Measurements from ENCODE around the gene YWHAG. TPM values are rescaled to one million over a fixed set of nuclear protein-coding genes. Genes with fewer than 3 reads are reported as not detected.

YWHAG gene
- total RNA-seq, 1 donor from 2014 or later = 190 TPM

- Histone ChIP-seq H3K4me1 (peaks cover 30% of the 10 kb centered on the region), H3K36me3 (peaks cover 27% of the 10 kb centered on the region), H3K9ac (peak overlapping the region; percentile 85), H3F3A (ENCODE audit: low read depth) (peaks cover 15% of the 10 kb centered on the region), H3K27me3 (no peaks in the 10 kb centered on the region), H4K20me1 (ENCODE audit: low read depth) (peaks cover 64% of the 10 kb centered on the region), H3K4me3 (peak overlapping the region; percentile 97), H3K9me3 (ENCODE audit: low read depth) (no peaks in the 10 kb centered on the region), H3K79me2 (ENCODE audit: low read depth) (peaks cover 69% of the 10 kb centered on the region), H2AFZ (replicated peaks) (no peak overlapping the region), H3K27ac (no peak overlapping the region), H3K4me2 (peak overlapping the region; percentile 99)
- peaks cover 22% of the 10 kb centered on the region for H3K4me1 Mint-ChIP-seq
- DNase-seq (ENCODE audit: low spot score) = peak; percentile 30
- no peak overlapping the region for H3K27ac Mint-ChIP-seq
- no peak for TF ChIP-seq EZH2 (IDR thresholded peaks at IDR 0.05)
- TF ChIP-seq CTCF (IDR thresholded peaks at IDR 0.05) = no peak
- TF ChIP-seq EZH2phosphoT487 (IDR thresholded peaks at IDR 0.05) = no peak
- H3K27me3 Mint-ChIP-seq (ENCODE audit: insufficient read depth, low read depth) = peaks cover under 1% of the 10 kb centered on the region
- peak overlapping the region; percentile 99 for H3K4me3 Mint-ChIP-seq
- H3K36me3 Mint-ChIP-seq = peaks cover 35% of the 10 kb centered on the region
- peaks cover 25% of the 10 kb centered on the region for H3K9me3 Mint-ChIP-seq
Measured at GRCh38 chr7:76356823-76357222, 2.0 kb downstream of the YWHAG start.

GRCh38 chr7:76356115-76356514 is 2.7 kb downstream of the YWHAG start:
- peaks cover 32% of the 10 kb centered on the region for H3K9me3 Mint-ChIP-seq
- H3K4me2 ChIP-seq = peak overlapping the region; percentile 99
- H3K4me3 ChIP-seq = peak overlapping the region; percentile 97
- TF ChIP-seq EZH2 (IDR thresholded peaks at IDR 0.05) = no peak
- no peak for TF ChIP-seq EZH2phosphoT487 (IDR thresholded peaks at IDR 0.05)
- no peak for TF ChIP-seq CTCF (IDR thresholded peaks at IDR 0.05)
- H3K27me3 ChIP-seq = no peaks in the 10 kb centered on the region
- no peaks in the 10 kb centered on the region for H3K9me3 ChIP-seq (ENCODE audit: low read depth)
- H3F3A ChIP-seq (ENCODE audit: low read depth) = peaks cover 15% of the 10 kb centered on the region
- peak overlapping the region; percentile 36 for H3K4me3 Mint-ChIP-seq
- H3K36me3 ChIP-seq = peaks cover 28% of the 10 kb centered on the region
- H3K27ac ChIP-seq = no peak overlapping the region
- no peaks in the 10 kb centered on the region for H3K27me3 Mint-ChIP-seq (ENCODE audit: insufficient read depth, low read depth)
- H2AFZ ChIP-seq (replicated peaks) = no peak overlapping the region
- DNase-seq (ENCODE audit: low spot score) = no peak
- peaks cover 68% of the 10 kb centered on the region for H4K20me1 ChIP-seq (ENCODE audit: low read depth)
- peaks cover 43% of the 10 kb centered on the region for H3K36me3 Mint-ChIP-seq
- H3K9ac ChIP-seq = no peak overlapping the region
- H3K4me1 ChIP-seq = peaks cover 30% of the 10 kb centered on the region
- no peak overlapping the region for H3K27ac Mint-ChIP-seq
- peaks cover 22% of the 10 kb centered on the region for H3K4me1 Mint-ChIP-seq
- peaks cover 76% of the 10 kb centered on the region for H3K79me2 ChIP-seq (ENCODE audit: low read depth)

GRCh38 chr7:76354981-76355730 is 3.6 kb downstream of the YWHAG start:
- no peaks in the 10 kb centered on the region for H3K27me3 ChIP-seq
- no peaks in the 10 kb centered on the region for H3K9me3 ChIP-seq (ENCODE audit: low read depth)
- H3K9ac ChIP-seq = no peak overlapping the region
- H3K27ac ChIP-seq = no peak overlapping the region
- peaks cover 15% of the 10 kb centered on the region for H3F3A ChIP-seq (ENCODE audit: low read depth)
- Mint-ChIP-seq H3K27ac (no peak overlapping the region), H3K4me1 (peaks cover 21% of the 10 kb centered on the region), H3K9me3 (peaks cover 37% of the 10 kb centered on the region), H3K27me3 (ENCODE audit: insufficient read depth, low read depth) (no peaks in the 10 kb centered on the region), H3K4me3 (no peak overlapping the region), H3K36me3 (peaks cover 51% of the 10 kb centered on the region)
- no peak for DNase-seq (ENCODE audit: low spot score)
- H3K4me3 ChIP-seq = peak overlapping the region; percentile 97
- H3K4me2 ChIP-seq = peak overlapping the region; percentile 99
- H4K20me1 ChIP-seq (ENCODE audit: low read depth) = peaks cover 78% of the 10 kb centered on the region
- peaks cover 86% of the 10 kb centered on the region for H3K79me2 ChIP-seq (ENCODE audit: low read depth)
- TF ChIP-seq EZH2 (IDR thresholded peaks at IDR 0.05) (no peak), CTCF (IDR thresholded peaks at IDR 0.05) (no peak)
- no peak overlapping the region for H2AFZ ChIP-seq (replicated peaks)
- peaks cover 30% of the 10 kb centered on the region for H3K4me1 ChIP-seq
- peaks cover 28% of the 10 kb centered on the region for H3K36me3 ChIP-seq

Measured in neural progenitor cell (in vitro differentiated cells).